ENCODE data around the gene TPPP2.
"Not testable (repeated sequence)": the region's sequence is repeated elsewhere in the genome, so short reads cannot be mapped to it uniquely, and the experiment has no call there.

The TPPP2 gene

GRCh38 chr14:21029917-21030316, at the start of gene TPPP2:
Gene TPPP2, plus strand, starts transcription at chr14:21030217. Its CDS starts 365 bp downstream, at chr14:21030582.
- no peak for TF ChIP-seq CTCF (IDR thresholded peaks at IDR 0.05; ENCODE audit: insufficient read depth, low read depth, low read length, missing control alignments)
- no peak for DNase-seq (ENCODE audit: low read depth)
- no peak within 1 kb of the TSS for H3K4me3 ChIP-seq (ENCODE audit: low read length)

DNA sequence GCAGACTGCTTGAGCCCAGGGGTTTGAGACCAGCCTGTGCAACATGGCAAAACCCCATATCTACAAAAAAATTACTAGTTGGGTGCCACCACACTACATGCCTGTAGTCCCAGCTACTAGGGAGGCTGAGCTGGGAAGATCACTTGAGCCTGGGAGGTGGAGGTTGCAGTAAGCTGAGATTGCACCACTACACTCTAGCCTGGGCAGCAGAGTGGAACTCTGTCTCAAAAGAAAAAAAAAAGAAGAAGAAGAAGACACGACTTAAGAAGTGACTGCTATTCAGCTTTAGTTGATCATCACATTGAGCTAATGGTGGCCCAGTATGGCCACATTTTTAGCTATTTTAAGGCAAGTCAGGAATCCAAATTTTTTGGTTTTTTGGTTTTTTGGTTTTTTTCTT, 49.1 kb upstream of the TPPP2 start:
- DNase-seq (ENCODE audit: low read depth) = no peak

GRCh38 chr14:20982646-20983369, 47.2 kb upstream of the TPPP2 start:
- DNase-seq (ENCODE audit: low read depth) = no peak
- TF ChIP-seq CTCF (IDR thresholded peaks at IDR 0.05; ENCODE audit: insufficient read depth, low read depth, low read length, missing control alignments) = no peak
- H3K4me3 ChIP-seq (ENCODE audit: low read length) = no peak overlapping the region

More for the DNA sequence above, 49.1 kb upstream of the TPPP2 start:
- H3K4me3 ChIP-seq (ENCODE audit: low read length) = no peak overlapping the region
- no peak for TF ChIP-seq CTCF (IDR thresholded peaks at IDR 0.05; ENCODE audit: insufficient read depth, low read depth, low read length, missing control alignments)

DNA sequence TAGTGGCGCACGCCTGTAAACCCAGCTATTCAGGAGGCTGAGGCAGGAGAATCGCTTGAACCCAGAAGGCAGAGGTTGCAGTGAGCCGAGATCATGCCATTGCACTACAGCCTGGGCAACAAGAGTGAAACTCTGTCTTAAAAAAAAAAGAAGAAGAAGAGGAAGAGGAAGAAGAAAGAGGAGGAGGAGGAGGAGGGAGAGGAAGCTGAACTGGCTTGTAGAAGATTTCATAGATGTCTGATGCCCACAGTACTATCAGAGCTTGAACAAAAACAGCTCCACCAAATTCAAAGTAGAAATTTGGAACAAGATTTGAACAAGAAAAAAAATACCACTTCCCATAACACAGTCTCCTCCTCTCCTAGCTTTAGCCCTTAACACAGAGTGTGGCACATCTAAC, 44.4 kb upstream of the TPPP2 start:
- DNase-seq (ENCODE audit: low read depth); H3K4me3 ChIP-seq (ENCODE audit: low read length): not testable (repeated sequence)

- DNase-seq (ENCODE audit: low read depth) = peak; percentile 99
- no peak overlapping the region for H3K4me3 ChIP-seq (ENCODE audit: low read length)
- no peak for TF ChIP-seq CTCF (IDR thresholded peaks at IDR 0.05; ENCODE audit: insufficient read depth, low read depth, low read length, missing control alignments)
These were observed 43.2 kb upstream of the TPPP2 start for GRCh38 chr14:20986811-20987210.

DNA sequence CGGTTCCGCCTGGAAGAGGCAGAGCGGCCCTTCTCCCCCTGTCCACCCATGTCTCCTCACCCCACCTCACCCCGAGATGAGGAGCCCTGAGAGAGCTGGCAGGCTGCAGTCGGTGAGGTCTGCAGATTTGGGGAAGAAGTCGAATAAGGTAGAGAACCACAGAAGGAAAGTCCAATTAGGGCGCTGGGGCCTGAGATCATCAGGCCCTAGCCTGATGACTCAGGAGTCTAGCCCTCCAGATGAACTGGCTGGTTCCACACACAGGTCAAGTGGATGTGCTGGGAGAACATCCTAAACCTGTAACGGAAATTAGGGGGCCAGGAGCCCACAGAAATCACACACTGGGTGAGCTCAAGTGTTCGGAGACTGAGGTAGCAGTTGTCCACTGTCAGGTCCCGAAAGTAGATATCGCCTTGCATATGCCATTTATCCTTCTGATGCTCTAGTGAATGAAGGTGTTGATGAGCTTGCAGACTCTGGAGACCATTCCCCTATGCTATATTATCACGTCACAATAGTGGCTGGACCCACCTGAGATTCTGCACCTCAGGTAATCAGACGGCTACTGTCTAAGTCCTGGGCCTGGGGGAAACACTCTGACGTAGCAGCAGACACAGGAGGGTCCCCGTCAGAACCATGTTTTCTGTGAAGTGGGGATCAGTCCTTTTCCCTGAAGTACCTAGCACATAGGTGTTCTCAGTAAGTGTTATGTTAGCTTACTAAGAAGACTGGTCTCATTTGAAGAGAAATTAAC, 41.1 kb upstream of the TPPP2 start:
- TF ChIP-seq CTCF (IDR thresholded peaks at IDR 0.05; ENCODE audit: insufficient read depth, low read depth, low read length, missing control alignments) = no peak
- peak overlapping the region; percentile 35 for H3K4me3 ChIP-seq (ENCODE audit: low read length)
- DNase-seq (ENCODE audit: low read depth) = peak; percentile 38

- no peak for DNase-seq (ENCODE audit: low read depth)
- H3K4me3 ChIP-seq (ENCODE audit: low read length) = peak overlapping the region; percentile 92
- TF ChIP-seq CTCF (IDR thresholded peaks at IDR 0.05; ENCODE audit: insufficient read depth, low read depth, low read length, missing control alignments) = no peak
These were observed 40.6 kb upstream of the TPPP2 start for GRCh38 chr14:20989471-20989786.

Data from epithelial cell of esophagus (primary cell).